Liver (tissue), 3 donors: Measurements from ENCODE around the gene RABGGTA.

Experiments used
- EGR1 ChIP-seq, 2 donors: IDR thresholded peaks; 2 replicates each; pipeline ENCODE4 v1.6.1; 2016 to 2018; ENCODE audit warnings: antibody characterized with exemption in 2 of 2, low read depth in 2 of 2
- FOXA1 ChIP-seq: IDR thresholded peaks from 2 replicates; pipeline ENCODE4 v1.6.1; 2016; ENCODE audit warnings: antibody characterized with exemption
- GABPA ChIP-seq, 2 donors: IDR thresholded peaks in 1 of 2; conservative IDR thresholded peaks in 1 of 2; 2 replicates each; pipeline ENCODE4 v1.6.1; 2016; ENCODE audit warnings: antibody characterized with exemption in 2 of 2, mild to moderate bottlenecking in 1 of 2, moderate library complexity in 1 of 2
- HNF4G ChIP-seq: IDR thresholded peaks from 2 replicates; pipeline ENCODE4 v1.6.1; 2016; ENCODE audit warnings: antibody characterized with exemption
- JUND ChIP-seq, 2 donors: IDR thresholded peaks; 2 replicates each; pipeline ENCODE4 v1.6.1; 2016; ENCODE audit warnings: antibody characterized with exemption in 2 of 2
- RAD21 ChIP-seq, 2 donors: IDR thresholded peaks; 2 replicates each; pipeline ENCODE4 v1.6.1; 2016; ENCODE audit warnings: antibody characterized with exemption in 2 of 2, mild to moderate bottlenecking in 2 of 2
- REST ChIP-seq: IDR thresholded peaks from 2 replicates; pipeline ENCODE4 v1.6.1; 2016; ENCODE audit warnings: antibody characterized with exemption, mild to moderate bottlenecking
- SP1 ChIP-seq: IDR thresholded peaks from 2 replicates; pipeline ENCODE4 v1.6.1; 2018; ENCODE audit warnings: antibody characterized with exemption, mild to moderate bottlenecking
- TAF1 ChIP-seq: conservative IDR thresholded peaks from 2 replicates; pipeline ENCODE4 v1.6.1; 2016; ENCODE audit warnings: antibody characterized with exemption, mild to moderate bottlenecking
- YY1 ChIP-seq: IDR thresholded peaks from 2 replicates; pipeline ENCODE4 v1.6.1; 2016; ENCODE audit warnings: antibody characterized with exemption, mild to moderate bottlenecking
- ZBTB33 ChIP-seq: IDR thresholded peaks from 2 replicates; pipeline ENCODE4 v1.6.1; 2016; ENCODE audit warnings: antibody characterized with exemption
- TF ChIP-seq, protein P1 (sequence below): fragments of 150-350 bp; IDR thresholded peaks from 2 replicates; pipeline ENCODE4 v1.5.1; 2017; ENCODE audit warnings: improper control_type of control experiment, low read depth, low read length; ENCODE audit not compliant: missing input control
- TF ChIP-seq, protein P2 (sequence below): IDR thresholded peaks from 2 replicates; pipeline ENCODE4 v1.6.1; 2016; ENCODE audit warnings: antibody characterized with exemption
- TF ChIP-seq, protein P3 (sequence below): IDR thresholded peaks from 2 replicates; pipeline ENCODE4 v1.6.1; 2016; ENCODE audit warnings: antibody characterized with exemption
- donor health status: healthy.
- donor health status: healthy.

GRCh38 chr14:24271834-24272263, 452 bp upstream of the RABGGTA start:
- no peak for TF ChIP-seq YY1
- TF ChIP-seq, protein P1, sequence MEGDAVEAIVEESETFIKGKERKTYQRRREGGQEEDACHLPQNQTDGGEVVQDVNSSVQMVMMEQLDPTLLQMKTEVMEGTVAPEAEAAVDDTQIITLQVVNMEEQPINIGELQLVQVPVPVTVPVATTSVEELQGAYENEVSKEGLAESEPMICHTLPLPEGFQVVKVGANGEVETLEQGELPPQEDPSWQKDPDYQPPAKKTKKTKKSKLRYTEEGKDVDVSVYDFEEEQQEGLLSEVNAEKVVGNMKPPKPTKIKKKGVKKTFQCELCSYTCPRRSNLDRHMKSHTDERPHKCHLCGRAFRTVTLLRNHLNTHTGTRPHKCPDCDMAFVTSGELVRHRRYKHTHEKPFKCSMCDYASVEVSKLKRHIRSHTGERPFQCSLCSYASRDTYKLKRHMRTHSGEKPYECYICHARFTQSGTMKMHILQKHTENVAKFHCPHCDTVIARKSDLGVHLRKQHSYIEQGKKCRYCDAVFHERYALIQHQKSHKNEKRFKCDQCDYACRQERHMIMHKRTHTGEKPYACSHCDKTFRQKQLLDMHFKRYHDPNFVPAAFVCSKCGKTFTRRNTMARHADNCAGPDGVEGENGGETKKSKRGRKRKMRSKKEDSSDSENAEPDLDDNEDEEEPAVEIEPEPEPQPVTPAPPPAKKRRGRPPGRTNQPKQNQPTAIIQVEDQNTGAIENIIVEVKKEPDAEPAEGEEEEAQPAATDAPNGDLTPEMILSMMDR: no peak
- TF ChIP-seq, protein P2, sequence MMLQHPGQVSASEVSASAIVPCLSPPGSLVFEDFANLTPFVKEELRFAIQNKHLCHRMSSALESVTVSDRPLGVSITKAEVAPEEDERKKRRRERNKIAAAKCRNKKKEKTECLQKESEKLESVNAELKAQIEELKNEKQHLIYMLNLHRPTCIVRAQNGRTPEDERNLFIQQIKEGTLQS: no peak
- TF ChIP-seq REST: no peak
- TF ChIP-seq, protein P3, sequence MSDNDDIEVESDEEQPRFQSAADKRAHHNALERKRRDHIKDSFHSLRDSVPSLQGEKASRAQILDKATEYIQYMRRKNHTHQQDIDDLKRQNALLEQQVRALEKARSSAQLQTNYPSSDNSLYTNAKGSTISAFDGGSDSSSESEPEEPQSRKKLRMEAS: no peak
- TF ChIP-seq JUND (IDR thresholded peaks at IDR 0.05): no peak
- TF ChIP-seq ZBTB33: no peak
- TF ChIP-seq RAD21 (IDR thresholded peaks at IDR 0.05): no peak
- no peak for TF ChIP-seq TAF1
- TF ChIP-seq FOXA1: no peak
- TF ChIP-seq EGR1 (IDR thresholded peaks at IDR 0.05; ENCODE audit: low read depth in 2 of 2): no peak
- TF ChIP-seq GABPA (IDR thresholded peaks at IDR 0.05 in 1 of 2, conservative IDR thresholded peaks at IDR 0.05 in 1 of 2): no peak
- no peak for TF ChIP-seq SP1
- TF ChIP-seq HNF4G: no peak
